ENCODE measurements around the gene ADGRE2. TPM values are rescaled to one million over a fixed set of nuclear protein-coding genes. Genes with fewer than 3 reads are reported as not detected.
"Not testable (repeated sequence)": the region's sequence is repeated elsewhere in the genome, so short reads cannot be mapped to it uniquely, and the experiment has no call there.

The ADGRE2 gene
- total and polyA plus RNA-seq, 2 of the 4 experiments (the other 2 are of a cell fraction) = not detected

DNA sequence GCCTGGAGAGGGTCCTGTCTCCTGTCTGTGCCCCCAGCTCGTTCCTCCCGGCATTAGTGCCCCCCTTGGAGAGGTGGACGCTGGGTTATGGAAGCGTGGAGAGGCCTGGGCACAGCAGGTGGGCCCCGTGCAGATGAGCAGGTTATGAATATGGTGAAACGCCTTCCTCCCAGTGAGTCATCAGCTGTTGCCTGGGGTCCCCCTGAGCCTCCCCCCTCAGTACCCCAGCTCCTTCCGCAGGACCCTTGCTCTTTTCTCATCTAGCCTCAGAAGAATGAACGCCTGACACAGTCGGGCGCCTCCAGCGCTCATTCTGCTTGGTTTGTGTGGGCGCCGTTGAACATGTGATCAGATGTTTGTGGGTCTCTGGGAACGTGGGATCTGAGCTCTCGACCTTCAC is 12.5 kb downstream of the ADGRE2 start:
- H3K27ac ChIP-seq (ENCODE audit: insufficient read depth, low read length); ATAC-seq (ENCODE audit: low read depth); H4K8ac ChIP-seq (ENCODE audit: low read depth in 2 of 2, low read length in 2 of 2); H2BK120ac ChIP-seq (ENCODE audit: low read depth, low read length); intact Hi-C loops (cut with micrococcal nuclease); H3K56ac ChIP-seq (ENCODE audit: extremely low read depth, insufficient read depth, low read length); H3K9me1 ChIP-seq (ENCODE audit: insufficient read depth, low read length); H2BK15ac ChIP-seq (ENCODE audit: low read depth, low read length); H2AFZ ChIP-seq (replicated peaks; ENCODE audit: low read length, poor library complexity); H3K4me3 ChIP-seq (ENCODE audit: insufficient read depth, low read depth, low read length); BruUV-seq (replicated peaks); H3K14ac ChIP-seq (replicated peaks; ENCODE audit: low read depth, low read length); POLR2A ChIA-PET (ENCODE audit: unreplicated experiment); H3K4ac ChIP-seq (ENCODE audit: low read depth, low read length); H3K23ac ChIP-seq (ENCODE audit: low read depth, low read length); H2AK9ac ChIP-seq (replicated peaks; ENCODE audit: low read depth, low read length, poor library complexity); H4K20me1 ChIP-seq (ENCODE audit: insufficient read depth, low read length); H3K18ac ChIP-seq (ENCODE audit: low read depth, low read length); H3K79me1 ChIP-seq (ENCODE audit: low read depth in 1 of 2, low read length in 2 of 2); H3K36me3 ChIP-seq (ENCODE audit: control insufficient read depth, insufficient read depth, low read length); H2BK20ac ChIP-seq (ENCODE audit: low read depth, low read length); CTCF ChIA-PET; H2BK5ac ChIP-seq (ENCODE audit: low read depth, low read length, poor library complexity, severe bottlenecking); H4K91ac ChIP-seq (ENCODE audit: insufficient read depth, low read depth, low read length); H3K9ac ChIP-seq (ENCODE audit: low read depth, low read length); dilution Hi-C loops (cut with HindIII; ENCODE audit: low sequenced_read_pairs, unreplicated experiment); H4K5ac ChIP-seq (ENCODE audit: low read depth, low read length); H3K4me1 ChIP-seq (ENCODE audit: control insufficient read depth, insufficient read depth, low read length); H3K27me3 ChIP-seq (ENCODE audit: control insufficient read depth, insufficient read depth, low read length); in situ Hi-C loops (cut with MboI; ENCODE audit: low sequenced_read_pairs); H3K4me2 ChIP-seq (ENCODE audit: low read depth, low read length); H2AK5ac ChIP-seq (ENCODE audit: low read depth, low read length); DNase-seq: not testable (repeated sequence)
- no CpG with 5 or more reads among the region's 15 CpGs for WGBS, 2 experiments (ENCODE audit: extremely low coverage in 2 of 2, insufficient read length in 1 of 2)
- H3K9me3 ChIP-seq (ENCODE audit: control insufficient read depth, insufficient read depth, low read length) = peaks cover 15% of the 10 kb centered on the region

- POLR2A ChIA-PET (ENCODE audit: unreplicated experiment); CTCF ChIA-PET: not testable (repeated sequence)
Measured at GRCh38 chr19:14765403-14765802, 13.0 kb downstream of the ADGRE2 start.

More at GRCh38 chr19:14765403-14765802, 13.0 kb downstream of the ADGRE2 start:
- H3K27me3 ChIP-seq (ENCODE audit: control insufficient read depth, insufficient read depth, low read length); ATAC-seq (ENCODE audit: low read depth); H4K91ac ChIP-seq (ENCODE audit: insufficient read depth, low read depth, low read length); H2BK15ac ChIP-seq (ENCODE audit: low read depth, low read length); H3K9me1 ChIP-seq (ENCODE audit: insufficient read depth, low read length); H2BK120ac ChIP-seq (ENCODE audit: low read depth, low read length); H4K8ac ChIP-seq (ENCODE audit: low read depth in 2 of 2, low read length in 2 of 2); H3K36me3 ChIP-seq (ENCODE audit: control insufficient read depth, insufficient read depth, low read length); H3K4me1 ChIP-seq (ENCODE audit: control insufficient read depth, insufficient read depth, low read length); H3K23ac ChIP-seq (ENCODE audit: low read depth, low read length); H2AK9ac ChIP-seq (replicated peaks; ENCODE audit: low read depth, low read length, poor library complexity); intact Hi-C loops (cut with micrococcal nuclease); H2BK20ac ChIP-seq (ENCODE audit: low read depth, low read length); H2AK5ac ChIP-seq (ENCODE audit: low read depth, low read length); H3K4me3 ChIP-seq (ENCODE audit: insufficient read depth, low read depth, low read length); H3K4ac ChIP-seq (ENCODE audit: low read depth, low read length); H4K5ac ChIP-seq (ENCODE audit: low read depth, low read length); H3K27ac ChIP-seq (ENCODE audit: insufficient read depth, low read length); H3K79me1 ChIP-seq (ENCODE audit: low read depth in 1 of 2, low read length in 2 of 2); H3K4me2 ChIP-seq (ENCODE audit: low read depth, low read length); dilution Hi-C loops (cut with HindIII; ENCODE audit: low sequenced_read_pairs, unreplicated experiment); DNase-seq; in situ Hi-C loops (cut with MboI; ENCODE audit: low sequenced_read_pairs); H3K56ac ChIP-seq (ENCODE audit: extremely low read depth, insufficient read depth, low read length); H3K14ac ChIP-seq (replicated peaks; ENCODE audit: low read depth, low read length); H2BK5ac ChIP-seq (ENCODE audit: low read depth, low read length, poor library complexity, severe bottlenecking); H2AFZ ChIP-seq (replicated peaks; ENCODE audit: low read length, poor library complexity); BruUV-seq (replicated peaks); H4K20me1 ChIP-seq (ENCODE audit: insufficient read depth, low read length); H3K9ac ChIP-seq (ENCODE audit: low read depth, low read length); H3K18ac ChIP-seq (ENCODE audit: low read depth, low read length): not testable (repeated sequence)
- no CpG with 5 or more reads among the region's 18 CpGs for WGBS, 2 experiments (ENCODE audit: extremely low coverage in 2 of 2, insufficient read length in 1 of 2)
- peaks cover 15% of the 10 kb centered on the region for H3K9me3 ChIP-seq (ENCODE audit: control insufficient read depth, insufficient read depth, low read length)
